CD4-positive, CD25-positive, alpha-beta regulatory T cell (primary cell): ENCODE data around the gene ZNF202. TPM values are rescaled to one million over a fixed set of nuclear protein-coding genes. Genes with fewer than 3 reads are reported as not detected.

Source experiments
- ATAC-seq, 2 donors: fragments of 150-1000 bp; cut with Tn5 transposase; one replicate each; pipeline ENCODE4 v1.10.0; 2021; ENCODE audit warnings: low read depth in 2 of 2, moderate number of reproducible peaks in 2 of 2, moderate library complexity in 1 of 2
- DNase-seq, 3 donors: peaks; one replicate each; pipeline versions ENCODE4 v3.0.0 to v3.0.0-alpha.2; 2012 to 2022; ENCODE audit warnings: mixed read lengths in 1 of 3
- H3K27ac ChIP-seq: one replicate; pipeline ENCODE4 v1.7.0; 2013; ENCODE audit warnings: mild to moderate bottlenecking, low read length; ENCODE audit not compliant: insufficient read depth, poor library complexity, severe bottlenecking
- H3K27me3 ChIP-seq: one replicate; pipeline ENCODE4 v1.7.0; 2013; ENCODE audit warnings: low read length; ENCODE audit not compliant: control insufficient read depth, insufficient read depth
- H3K36me3 ChIP-seq: one replicate; pipeline ENCODE4 v1.7.0; 2013; ENCODE audit warnings: mild to moderate bottlenecking, low read length, moderate library complexity; ENCODE audit not compliant: control insufficient read depth, insufficient read depth
- H3K4me1 ChIP-seq: 2 replicates; pipeline ENCODE4 v1.7.0; 2013; ENCODE audit warnings: mild to moderate bottlenecking, low read length; ENCODE audit not compliant: insufficient read depth, control insufficient read depth, poor library complexity, severe bottlenecking
- H3K4me3 ChIP-seq: one replicate; pipeline ENCODE4 v1.7.0; 2013; ENCODE audit warnings: low read depth, mild to moderate bottlenecking, low read length, moderate library complexity
- H3K9me3 ChIP-seq, 2 experiments: 1 replicate in 1 of 2; 2 replicates in 1 of 2; pipeline ENCODE4 v1.7.0; 2013; ENCODE audit warnings: low read length in 2 of 2, mild to moderate bottlenecking in 1 of 2, moderate library complexity in 1 of 2; ENCODE audit not compliant: control insufficient read depth in 2 of 2
- H3K27ac Mint-ChIP-seq, 3 donors: one replicate each; pipeline ENCODE4 v1.8.0; 2020 to 2022; ENCODE audit warnings: mild to moderate bottlenecking in 3 of 3, mixed read lengths in 3 of 3, moderate library complexity in 2 of 3
- H3K27me3 Mint-ChIP-seq: one replicate; pipeline ENCODE4 v1.8.0; 2022; ENCODE audit warnings: mild to moderate bottlenecking, mixed read lengths
- H3K36me3 Mint-ChIP-seq: one replicate; pipeline ENCODE4 v1.8.0; 2020; ENCODE audit warnings: mixed read lengths
- H3K4me1 Mint-ChIP-seq, 4 donors: one replicate each; pipeline ENCODE4 v1.8.0; 2020 to 2022; ENCODE audit warnings: mixed read lengths in 4 of 4, mild to moderate bottlenecking in 1 of 4
- H3K4me3 Mint-ChIP-seq, 4 donors: one replicate each; pipeline ENCODE4 v1.8.0; 2020 to 2022; ENCODE audit warnings: mild to moderate bottlenecking in 4 of 4, mixed read lengths in 4 of 4, moderate library complexity in 3 of 4
- H3K9me3 Mint-ChIP-seq, 7 donors: one replicate each; pipeline ENCODE4 v1.8.0; 2020 to 2022; ENCODE audit warnings: mixed read lengths in 7 of 7, mild to moderate bottlenecking in 3 of 7, moderate library complexity in 2 of 7
- polyA plus RNA-seq, 4 donors: library from polyadenylated mRNA; unstranded; fragments of 300-500 nt; fragmentation: Illumina TruSeq; gene quantifications; one replicate each; pipeline ENCODE4 v1.2.3, GENCODE V29; 2021
- total RNA-seq: library from RNA; stranded (reverse); gene quantifications from one replicate; pipeline ENCODE4 v1.2.3, GENCODE V29; 2022

Gene ZNF202
- total and polyA plus RNA-seq, 5 donors from 2014 or later = 5.9 to 14.6 (median 7.7) TPM

DNA sequence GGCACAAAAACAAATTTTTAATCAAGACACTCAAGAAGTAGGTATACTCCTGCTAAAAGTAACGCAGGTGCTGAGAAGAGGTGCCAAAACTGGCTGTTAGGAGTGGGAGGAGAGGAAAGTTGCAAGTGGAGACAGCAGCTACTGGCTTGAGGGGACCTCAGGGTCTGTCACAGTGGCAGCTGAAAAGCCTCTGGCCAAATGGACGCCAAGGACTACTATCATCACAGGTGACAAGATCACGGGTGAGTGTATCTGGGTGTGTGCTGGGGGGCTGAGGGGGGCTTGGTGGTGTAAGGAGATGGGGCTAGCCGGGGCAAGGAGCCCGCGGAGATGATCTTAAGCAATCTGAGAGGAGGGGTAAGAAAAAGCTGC, 687 bp downstream of the ZNF202 start:
- no peak for ATAC-seq
- no peaks in the 10 kb centered on the region for H3K9me3 ChIP-seq
- peaks cover 0 to 1% (median 0%) of the 10 kb centered on the region in 7 donors for H3K9me3 Mint-ChIP-seq

DNA sequence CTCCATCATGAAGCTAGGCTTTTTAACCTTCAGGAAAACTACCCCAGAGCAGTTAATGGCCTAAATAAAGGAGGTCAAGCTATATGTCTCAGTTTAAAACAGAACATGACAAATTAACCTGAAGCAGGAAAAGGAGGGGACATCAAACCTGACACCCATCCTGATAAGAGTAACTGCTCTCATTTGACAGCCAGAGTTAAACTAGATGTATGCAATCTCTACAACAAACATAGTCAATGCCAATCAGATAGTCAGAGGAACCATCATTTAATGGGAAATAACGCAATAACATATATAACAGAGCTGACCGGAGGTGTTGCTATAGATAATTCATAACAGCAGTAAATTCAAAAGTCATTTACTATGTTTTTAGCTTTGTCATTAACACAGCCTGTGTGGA, 3.1 kb downstream of the ZNF202 start:
- H3K4me3 Mint-ChIP-seq = peak overlapping the region in 1 of 4 donors; percentile 90
- peaks cover 17 to 60% (median 43%) of the 10 kb centered on the region in 4 donors for H3K4me1 Mint-ChIP-seq
- no peaks in the 10 kb centered on the region for H3K9me3 Mint-ChIP-seq

More for the DNA sequence above, 687 bp downstream of the ZNF202 start:
- no peaks in the 10 kb centered on the region for H3K27me3 ChIP-seq
- Mint-ChIP-seq H3K4me3 (peak overlapping the region; percentile 90 to 99 (median 98)), H3K27me3 (peaks cover 6% of the 10 kb centered on the region), H3K4me1 (peaks cover 17 to 58% (median 40%) of the 10 kb centered on the region in 4 donors), H3K27ac (peak overlapping the region; percentile 58 to 95 (median 92)), H3K36me3 (peaks cover 22% of the 10 kb centered on the region)
- H3K27ac ChIP-seq = peak overlapping the region; percentile 78
- peaks cover 13% of the 10 kb centered on the region for H3K36me3 ChIP-seq
- H3K4me1 ChIP-seq = peaks cover 23% of the 10 kb centered on the region
- peak overlapping the region; percentile 78 for H3K4me3 ChIP-seq
- DNase-seq = no peak

DNA sequence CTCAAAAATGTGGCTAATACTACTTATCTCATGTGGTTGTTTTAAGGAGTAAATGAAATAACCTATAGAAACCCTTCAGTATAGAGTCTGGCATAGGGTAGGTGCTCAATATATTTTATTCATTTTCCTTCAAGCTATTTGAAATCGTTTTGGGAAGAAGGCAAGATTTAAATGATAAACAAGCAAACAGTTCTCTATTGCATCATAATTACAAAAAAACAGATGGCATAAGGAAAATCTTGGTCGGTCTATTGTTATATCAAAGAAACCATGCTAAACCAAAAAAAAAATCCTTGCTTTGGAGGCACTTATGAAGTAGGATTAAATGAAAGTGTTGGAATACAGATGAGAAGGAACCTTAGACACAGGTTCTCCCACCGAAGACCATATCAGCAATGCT, 4.7 kb downstream of the ZNF202 start:
- Mint-ChIP-seq H3K36me3 (peaks cover 34% of the 10 kb centered on the region), H3K27ac (no peak overlapping the region)
- H3K36me3 ChIP-seq = peaks cover 28% of the 10 kb centered on the region

More for the DNA sequence above, 3.1 kb downstream of the ZNF202 start:
- Histone ChIP-seq H3K4me1 (peaks cover 23% of the 10 kb centered on the region), H3K27me3 (no peaks in the 10 kb centered on the region), H3K9me3 (no peaks in the 10 kb centered on the region), H3K27ac (no peak overlapping the region), H3K36me3 (peaks cover 28% of the 10 kb centered on the region), H3K4me3 (no peak overlapping the region)
- Mint-ChIP-seq H3K36me3 (peaks cover 34% of the 10 kb centered on the region), H3K27me3 (no peaks in the 10 kb centered on the region), H3K27ac (no peak overlapping the region)
- DNase-seq (no peak), ATAC-seq (no peak)

DNA sequence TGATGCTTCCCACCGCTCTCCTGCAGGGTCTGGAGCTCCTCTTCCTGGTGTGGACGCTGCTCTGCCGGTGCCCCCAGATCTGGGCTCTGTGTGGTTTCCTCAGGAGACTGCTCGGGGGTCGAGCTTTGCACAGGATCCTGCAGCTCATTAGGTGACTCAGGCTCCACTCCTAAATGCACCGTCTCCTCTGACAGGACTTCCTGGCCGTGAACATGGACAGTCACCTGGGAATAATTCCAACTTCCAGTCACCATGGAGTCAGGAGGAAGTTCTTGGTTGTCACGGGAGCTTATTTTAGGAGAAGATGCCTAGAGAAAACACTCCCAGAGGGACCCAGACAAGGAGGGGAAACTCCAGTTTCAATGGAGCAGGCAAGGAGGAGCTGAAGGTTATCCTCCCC, 11.9 kb downstream of the ZNF202 start:
- Histone ChIP-seq H3K4me3 (no peak overlapping the region), H3K36me3 (peaks cover 66% of the 10 kb centered on the region), H3K9me3 (peaks cover 14 to 29% of the 10 kb centered on the region in 2 experiments), H3K27me3 (no peaks in the 10 kb centered on the region), H3K27ac (no peak overlapping the region), H3K4me1 (no peaks in the 10 kb centered on the region)
- H3K27ac Mint-ChIP-seq = no peak overlapping the region
- peaks cover 0 to 14% (median 0%) of the 10 kb centered on the region in 4 donors for H3K4me1 Mint-ChIP-seq
- H3K9me3 Mint-ChIP-seq = peaks cover 2 to 18% (median 8%) of the 10 kb centered on the region in 7 donors
- no peak for DNase-seq
- no peaks in the 10 kb centered on the region for H3K27me3 Mint-ChIP-seq
- no peak overlapping the region for H3K4me3 Mint-ChIP-seq
- H3K36me3 Mint-ChIP-seq = peaks cover 52% of the 10 kb centered on the region
- no peak for ATAC-seq

More for the DNA sequence above, 4.7 kb downstream of the ZNF202 start:
- Mint-ChIP-seq H3K4me1 (peaks cover 17 to 49% (median 35%) of the 10 kb centered on the region in 4 donors), H3K4me3 (peak overlapping the region in 1 of 4 donors; percentile 29), H3K27me3 (no peaks in the 10 kb centered on the region), H3K9me3 (no peaks in the 10 kb centered on the region)
- peaks cover 14% of the 10 kb centered on the region for H3K4me1 ChIP-seq
- ATAC-seq = no peak
- DNase-seq = no peak
- H3K27me3 ChIP-seq = no peaks in the 10 kb centered on the region
- H3K4me3 ChIP-seq = no peak overlapping the region
- H3K27ac ChIP-seq = no peak overlapping the region
- H3K9me3 ChIP-seq = no peaks in the 10 kb centered on the region

DNA sequence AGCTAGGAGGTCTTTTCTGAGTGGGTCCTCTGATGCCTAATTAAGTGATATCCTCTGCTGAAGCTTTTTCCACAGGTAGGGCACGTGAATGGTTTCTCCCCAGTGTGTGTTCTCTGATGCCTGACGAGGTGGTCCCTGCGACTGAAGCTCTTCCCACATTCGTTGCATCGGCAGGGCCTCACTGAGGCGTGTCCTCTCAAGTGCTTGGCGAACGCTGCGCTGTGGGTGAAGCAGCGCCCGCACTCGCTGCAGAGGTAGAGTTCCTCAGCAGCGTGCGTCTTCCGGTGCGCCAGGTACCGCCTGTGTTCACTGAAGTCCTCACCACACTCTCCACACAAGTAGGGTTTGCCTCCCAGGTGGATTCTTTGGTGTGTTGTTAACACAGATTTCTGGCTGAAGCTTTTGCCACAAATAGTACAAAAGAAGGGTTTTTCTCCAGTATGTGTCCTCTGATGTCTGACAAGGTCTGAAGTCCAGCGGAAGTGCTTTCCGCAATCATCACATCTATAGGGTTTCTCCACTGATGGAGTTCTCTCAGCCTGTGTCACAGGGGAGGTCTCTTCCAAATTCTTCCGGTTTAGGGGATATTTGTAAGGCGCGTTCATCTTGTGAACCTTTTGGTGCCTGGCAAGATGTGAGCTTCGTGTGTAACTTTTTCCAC, 15.3 kb downstream of the ZNF202 start:
- peak overlapping the region in 1 of 3 donors; percentile 75 for H3K27ac Mint-ChIP-seq
- H3K27me3 Mint-ChIP-seq = no peaks in the 10 kb centered on the region
- ATAC-seq (no peak), DNase-seq (no peak)
- Histone ChIP-seq H3K36me3 (peaks cover 67% of the 10 kb centered on the region), H3K4me1 (no peaks in the 10 kb centered on the region), H3K4me3 (no peak overlapping the region), H3K9me3 (peaks cover 14 to 29% of the 10 kb centered on the region in 2 experiments), H3K27ac (no peak overlapping the region), H3K27me3 (no peaks in the 10 kb centered on the region)
- no peak overlapping the region for H3K4me3 Mint-ChIP-seq
- H3K9me3 Mint-ChIP-seq = peaks cover 2 to 20% (median 8%) of the 10 kb centered on the region in 7 donors
- H3K4me1 Mint-ChIP-seq = peaks cover 0 to 14% (median 0%) of the 10 kb centered on the region in 4 donors
- peaks cover 59% of the 10 kb centered on the region for H3K36me3 Mint-ChIP-seq

DNA sequence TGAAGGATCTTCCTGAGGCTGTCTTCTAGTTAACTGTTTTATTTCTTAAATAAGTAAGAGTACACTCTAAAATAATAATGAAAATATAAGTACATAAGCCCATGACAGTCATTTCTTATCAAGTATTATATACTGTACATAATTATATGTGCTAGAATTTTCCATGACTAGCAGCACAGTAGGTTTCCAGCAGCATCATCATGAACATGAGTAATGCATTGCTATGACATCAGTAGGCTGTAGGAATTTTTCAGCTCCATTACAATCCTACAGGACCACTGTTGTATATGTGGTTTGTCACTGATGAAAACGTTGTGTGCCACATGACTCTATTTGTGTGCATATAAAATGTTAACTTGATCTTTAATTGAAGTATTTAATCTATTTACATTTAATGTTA, 22.0 kb downstream of the ZNF202 start:
- Histone ChIP-seq H3K27me3 (peaks cover 2% of the 10 kb centered on the region), H3K36me3 (peaks cover 6% of the 10 kb centered on the region), H3K4me3 (no peak overlapping the region), H3K9me3 (no peaks in the 10 kb centered on the region), H3K4me1 (no peaks in the 10 kb centered on the region), H3K27ac (no peak overlapping the region)
- Mint-ChIP-seq H3K36me3 (peaks cover 11% of the 10 kb centered on the region), H3K27ac (no peak overlapping the region), H3K9me3 (peaks cover 0 to 3% (median 0%) of the 10 kb centered on the region in 7 donors), H3K27me3 (peaks cover 13% of the 10 kb centered on the region), H3K4me1 (no peaks in the 10 kb centered on the region), H3K4me3 (no peak overlapping the region)
- DNase-seq (no peak), ATAC-seq (no peak)

DNA sequence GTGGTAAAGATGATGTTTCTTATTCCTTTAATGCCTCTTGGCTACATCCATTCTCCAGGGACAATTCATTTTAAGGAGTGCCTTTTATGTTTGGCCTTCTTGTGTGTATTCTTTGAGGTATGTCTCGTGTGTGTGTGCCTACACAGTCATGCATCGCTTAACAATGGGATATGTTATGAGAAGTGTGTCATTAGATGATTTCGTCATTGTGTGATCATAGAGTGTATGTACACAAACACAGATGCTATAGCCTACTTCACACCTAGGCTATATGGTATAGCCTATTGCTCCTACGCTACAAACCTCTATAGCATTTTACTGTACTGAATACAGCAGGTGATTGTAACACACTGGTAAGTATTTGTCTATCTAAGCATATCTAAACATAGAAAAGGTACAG, 23.0 kb downstream of the ZNF202 start:
- Histone ChIP-seq H3K27me3 (peaks cover 4% of the 10 kb centered on the region), H3K4me3 (no peak overlapping the region), H3K9me3 (no peaks in the 10 kb centered on the region), H3K27ac (no peak overlapping the region), H3K4me1 (no peaks in the 10 kb centered on the region), H3K36me3 (no peaks in the 10 kb centered on the region)
- peaks cover 0 to 3% (median 0%) of the 10 kb centered on the region in 7 donors for H3K9me3 Mint-ChIP-seq
- no peak overlapping the region for H3K4me3 Mint-ChIP-seq
- H3K27me3 Mint-ChIP-seq = peaks cover 18% of the 10 kb centered on the region
- no peak overlapping the region for H3K27ac Mint-ChIP-seq
- no peak for ATAC-seq
- no peak for DNase-seq
- H3K4me1 Mint-ChIP-seq = no peaks in the 10 kb centered on the region
- peaks cover 6% of the 10 kb centered on the region for H3K36me3 Mint-ChIP-seq

DNA sequence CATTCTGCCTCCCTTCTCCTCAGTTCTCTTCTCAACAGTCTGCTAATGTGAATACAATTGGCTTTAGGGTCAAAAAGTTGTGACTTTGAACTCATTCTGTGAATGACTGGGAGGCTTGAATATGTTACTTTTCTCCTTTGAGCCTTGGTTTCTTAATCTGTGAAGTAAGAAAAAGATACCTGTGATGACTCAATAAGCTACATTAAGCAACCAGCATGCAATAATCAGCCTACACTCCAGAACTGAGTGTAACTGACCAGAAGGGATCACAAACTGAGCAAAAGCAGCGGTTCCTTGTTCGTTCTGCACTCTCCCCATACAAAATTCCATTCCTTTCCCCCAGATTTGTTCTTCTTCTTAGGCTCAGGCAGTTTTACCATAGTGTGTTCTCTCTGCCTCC, 23.4 kb downstream of the ZNF202 start:
- Histone ChIP-seq H3K4me1 (no peaks in the 10 kb centered on the region), H3K27ac (no peak overlapping the region), H3K4me3 (no peak overlapping the region), H3K9me3 (no peaks in the 10 kb centered on the region), H3K36me3 (no peaks in the 10 kb centered on the region), H3K27me3 (peaks cover 4% of the 10 kb centered on the region)
- Mint-ChIP-seq H3K4me1 (no peaks in the 10 kb centered on the region), H3K4me3 (no peak overlapping the region), H3K9me3 (peaks cover 0 to 2% (median 0%) of the 10 kb centered on the region in 7 donors), H3K36me3 (peaks cover 3% of the 10 kb centered on the region), H3K27me3 (peaks cover 18% of the 10 kb centered on the region), H3K27ac (no peak overlapping the region)
- DNase-seq = no peak
- ATAC-seq = no peak
